ENCODE results near the gene TFAP2E.

TFAP2E gene

GRCh38 chr1:35557611-35558373 lies 15.3 kb upstream of the TFAP2E start, which contains the start of gene NCDN:
TSS of gene NCDN (plus strand) at chr1:35557799. CDS start at chr1:35558191, 392 bp downstream.
- DNase-seq: peak; percentile 93

GRCh38 chr1:35558374-35559316 lies 14.5 kb upstream of the TFAP2E start:
- no peak for DNase-seq

- no peak for DNase-seq
Observed at GRCh38 chr1:35559317-35559944, 13.7 kb upstream of the TFAP2E start.

GRCh38 chr1:35560256-35561225 lies 12.6 kb upstream of the TFAP2E start:
- no peak for DNase-seq

- DNase-seq: no peak
Observed at GRCh38 chr1:35561297-35561971, 11.7 kb upstream of the TFAP2E start.

- no peak for DNase-seq
Observed at GRCh38 chr1:35561972-35562680, 11.0 kb upstream of the TFAP2E start.

GRCh38 chr1:35563166-35563565 lies 9.9 kb upstream of the TFAP2E start:
- DNase-seq: no peak

- peak; percentile 79 for DNase-seq
Observed at GRCh38 chr1:35564037-35564883, 8.9 kb upstream of the TFAP2E start.

GRCh38 chr1:35564884-35565741 lies 8.0 kb upstream of the TFAP2E start:
- no peak for DNase-seq

GRCh38 chr1:35565742-35566133 lies 7.4 kb upstream of the TFAP2E start:
- DNase-seq: no peak

GRCh38 chr1:35567947-35568558 lies 5.1 kb upstream of the TFAP2E start:
- no peak for DNase-seq

- peak; percentile 55 for DNase-seq
Observed at GRCh38 chr1:35568975-35569395, 4.1 kb upstream of the TFAP2E start.

GRCh38 chr1:35569936-35570335 lies 3.2 kb upstream of the TFAP2E start:
- no peak for DNase-seq

GRCh38 chr1:35570589-35571137 lies 2.5 kb upstream of the TFAP2E start:
- DNase-seq: no peak

GRCh38 chr1:35571263-35571662 lies 1.9 kb upstream of the TFAP2E start:
- no peak for DNase-seq

- no peak for DNase-seq
Observed at GRCh38 chr1:35572296-35572695, 818 bp upstream of the TFAP2E start.

GRCh38 chr1:35574125-35574654 lies 1.1 kb downstream of the TFAP2E start:
- no peak for DNase-seq

Data from stimulated activated CD4-positive, alpha-beta T cell treated with anti-CD3 and anti-CD28 coated beads, Interleukin-12 subunit alpha, Interleukin-12 subunit beta, amount 100 ng/mL, for 4 hours (primary cell).